Measurements from ENCODE around the gene ADK.
"Not testable (repeated sequence)": the region's sequence is repeated elsewhere in the genome, so short reads cannot be mapped to it uniquely, and the experiment has no call there.

The ADK gene

GRCh38 chr10:74179111-74179710 lies 28.2 kb downstream of the ADK start:
- DNase-seq (ENCODE audit: low read depth) = peak; percentile 42

DNA sequence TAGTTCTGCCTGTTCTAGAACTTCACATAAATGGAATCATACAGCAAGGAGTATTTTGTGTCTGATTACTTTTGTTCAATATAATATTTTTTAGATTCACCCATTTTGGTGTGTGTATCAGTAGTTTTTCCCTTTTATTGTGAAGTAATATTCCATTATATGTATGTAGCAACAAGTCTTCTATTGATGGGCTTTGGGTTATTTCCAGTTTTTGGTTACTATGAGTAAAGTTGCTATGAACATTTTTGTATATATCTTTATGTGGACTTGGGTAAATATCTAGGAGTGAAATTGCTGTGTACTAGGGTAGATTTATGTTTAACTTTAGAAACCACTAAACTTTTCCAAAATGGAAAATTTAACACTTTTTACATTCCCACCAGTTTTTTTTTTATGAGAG lies 35.7 kb downstream of the ADK start:
- peak; percentile 27 for DNase-seq (ENCODE audit: low read depth)

- peak; percentile 6 for DNase-seq (ENCODE audit: low read depth)
These were observed 36.2 kb downstream of the ADK start for GRCh38 chr10:74187237-74187636.

GRCh38 chr10:74188617-74189016 lies 37.6 kb downstream of the ADK start:
- not testable (repeated sequence) for DNase-seq (ENCODE audit: low read depth)

DNA sequence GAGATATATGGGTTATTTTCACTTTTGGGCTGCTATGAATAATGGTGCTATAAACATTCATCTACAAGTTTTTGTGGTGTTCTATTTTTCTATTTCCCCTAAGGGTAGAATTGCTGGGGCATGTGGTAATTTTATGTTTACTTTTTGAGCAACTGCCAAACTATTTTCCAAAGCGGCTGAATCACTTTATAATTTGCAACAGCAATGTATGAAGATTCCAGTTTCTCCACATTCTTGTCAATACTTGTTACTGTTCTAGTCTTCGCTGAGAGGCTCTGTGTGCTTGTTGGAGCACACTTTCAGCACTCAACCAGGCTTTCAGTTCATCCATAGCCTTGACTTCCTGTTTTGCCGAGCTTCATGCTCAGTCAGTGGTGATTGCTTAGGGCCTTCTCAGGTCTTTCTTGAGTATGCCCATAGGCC lies 39.0 kb downstream of the ADK start:
- DNase-seq (ENCODE audit: low read depth) = peak; percentile 98

GRCh38 chr10:74190494-74190893 lies 39.5 kb downstream of the ADK start:
- DNase-seq (ENCODE audit: low read depth) = peak; percentile 82

DNA sequence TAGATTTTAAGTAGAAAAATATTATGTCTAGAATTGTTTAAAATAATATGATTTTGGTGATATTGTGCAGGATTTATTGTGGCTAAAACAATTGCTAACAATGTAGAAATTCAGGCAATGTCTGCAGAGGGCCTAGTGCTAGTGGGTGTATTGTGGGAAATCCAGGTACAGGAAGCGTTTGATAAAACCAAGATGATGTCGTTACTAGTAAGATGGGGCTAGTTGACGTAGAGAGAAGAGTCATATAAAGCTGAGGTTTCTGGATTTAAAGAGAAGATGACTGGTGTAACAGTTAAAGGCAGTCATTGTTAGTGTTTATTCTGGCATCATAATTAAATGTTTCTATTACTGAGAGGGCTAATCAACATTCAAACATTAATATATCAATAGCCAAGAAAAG lies 43.5 kb downstream of the ADK start:
- peak; percentile 34 for DNase-seq (ENCODE audit: low read depth)

DNA sequence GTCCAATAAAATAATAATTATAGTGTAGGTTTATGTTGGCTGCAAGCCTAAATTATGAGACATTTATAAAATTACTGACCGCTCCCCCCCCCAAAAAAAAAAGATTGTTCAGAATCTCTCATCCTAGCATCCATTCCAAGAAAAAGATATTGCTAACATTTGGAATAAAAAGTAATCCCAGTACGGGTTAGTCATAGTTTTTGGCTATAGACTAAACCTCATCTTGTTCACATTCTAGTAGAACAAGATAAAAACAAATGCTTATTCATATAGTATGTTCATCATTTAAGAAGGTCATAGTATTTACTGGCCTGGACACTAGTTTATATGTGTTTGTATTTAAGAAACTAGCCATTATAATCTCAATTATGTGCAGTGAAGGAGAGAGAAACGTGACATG lies 44.0 kb downstream of the ADK start:
- DNase-seq (ENCODE audit: low read depth) = peak; percentile 24

DNA sequence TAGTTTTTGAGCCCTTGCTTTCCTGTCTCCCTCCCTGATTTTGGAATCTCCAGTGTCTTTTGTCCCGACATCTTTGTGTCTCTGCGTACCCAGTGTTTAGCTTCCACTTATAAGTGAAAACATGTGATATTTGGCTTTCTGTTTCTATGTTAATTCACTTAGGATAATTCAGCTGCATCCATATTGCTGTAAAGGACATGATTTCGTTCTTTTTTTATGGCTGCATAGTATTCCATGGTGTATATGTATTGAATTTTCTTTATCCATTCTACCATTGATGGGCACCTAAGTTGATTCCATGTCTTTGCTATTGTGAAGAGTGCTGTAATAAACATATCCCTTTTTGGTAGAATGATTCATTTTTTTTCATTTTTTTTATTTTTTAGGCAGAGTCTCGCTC lies 48.3 kb downstream of the ADK start:
- DNase-seq (ENCODE audit: low read depth) = no peak

GRCh38 chr10:74202356-74202755 lies 51.3 kb downstream of the ADK start:
- no peak for DNase-seq (ENCODE audit: low read depth)

DNA sequence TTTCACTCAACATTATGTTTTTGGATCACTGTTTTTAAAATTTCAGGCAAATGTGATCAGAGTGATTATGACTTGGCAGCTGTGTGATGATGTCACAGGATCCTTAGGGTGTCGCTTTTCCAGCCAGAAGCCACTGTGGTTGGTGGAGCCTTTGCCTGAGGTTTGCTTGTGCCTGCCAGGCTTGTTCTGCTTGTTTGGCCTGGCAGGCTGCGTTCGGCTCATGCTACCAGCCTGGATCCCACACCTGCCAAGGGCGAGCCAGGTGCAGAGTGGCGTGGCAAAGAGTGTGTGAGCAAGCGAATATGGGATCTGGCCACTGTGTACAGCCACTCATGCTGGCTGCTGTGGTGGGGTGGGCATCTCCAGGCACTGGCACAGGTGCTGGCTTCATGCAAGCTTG lies 55.7 kb downstream of the ADK start:
- no peak for DNase-seq (ENCODE audit: low read depth)

- DNase-seq (ENCODE audit: low read depth) = no peak
These were observed 56.9 kb downstream of the ADK start for GRCh38 chr10:74207691-74208480.

DNA sequence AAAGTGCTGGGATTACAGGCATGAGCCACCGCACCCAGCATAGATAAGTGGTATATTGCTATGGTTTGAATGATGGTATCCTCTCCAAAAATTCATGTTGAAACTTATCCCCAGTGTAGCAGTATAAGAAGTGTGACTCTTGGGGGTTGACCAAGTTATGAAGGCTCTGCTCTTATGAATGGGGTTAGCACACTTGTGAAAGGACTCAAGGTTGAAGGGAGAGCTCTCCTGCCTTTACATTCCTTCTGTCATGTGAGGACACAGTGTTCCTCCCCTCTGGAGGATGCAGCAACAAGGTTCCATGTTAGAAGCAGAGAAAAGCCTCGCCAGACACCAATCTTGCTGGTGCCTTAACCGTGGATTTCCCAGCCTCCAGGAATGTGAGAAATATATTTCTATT lies 58.0 kb downstream of the ADK start:
- no peak for DNase-seq (ENCODE audit: low read depth)

- no peak for DNase-seq (ENCODE audit: low read depth)
These were observed 62.0 kb downstream of the ADK start for GRCh38 chr10:74213019-74213418.

DNA sequence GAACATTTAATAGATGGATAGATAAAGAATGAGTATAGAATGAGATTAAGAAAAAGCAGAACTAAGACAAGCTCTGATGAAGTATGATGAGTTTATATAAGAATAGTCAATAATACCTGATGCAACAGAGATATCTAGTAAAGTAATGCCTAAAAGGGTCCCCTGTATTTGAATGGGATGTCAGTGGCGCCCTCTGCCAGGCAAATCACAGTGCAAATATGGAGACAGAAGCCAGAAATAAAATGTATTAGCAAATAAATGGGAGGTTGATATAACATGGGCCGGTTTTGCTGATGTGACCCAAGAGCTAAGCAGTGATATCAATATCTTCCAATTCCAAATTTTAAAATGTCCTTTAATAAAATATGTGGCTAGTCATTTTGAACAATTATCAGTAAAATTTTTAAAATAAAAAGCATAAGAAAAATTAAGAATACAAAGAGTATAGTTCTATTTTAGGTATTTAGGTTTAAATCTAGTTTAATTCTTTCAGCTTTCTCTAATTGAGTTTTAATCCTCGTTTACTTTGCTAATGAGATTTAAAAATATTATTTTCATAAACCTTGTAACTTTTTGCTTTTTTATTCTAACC lies 62.6 kb downstream of the ADK start:
- peak; percentile 66 for DNase-seq (ENCODE audit: low read depth)

DNA sequence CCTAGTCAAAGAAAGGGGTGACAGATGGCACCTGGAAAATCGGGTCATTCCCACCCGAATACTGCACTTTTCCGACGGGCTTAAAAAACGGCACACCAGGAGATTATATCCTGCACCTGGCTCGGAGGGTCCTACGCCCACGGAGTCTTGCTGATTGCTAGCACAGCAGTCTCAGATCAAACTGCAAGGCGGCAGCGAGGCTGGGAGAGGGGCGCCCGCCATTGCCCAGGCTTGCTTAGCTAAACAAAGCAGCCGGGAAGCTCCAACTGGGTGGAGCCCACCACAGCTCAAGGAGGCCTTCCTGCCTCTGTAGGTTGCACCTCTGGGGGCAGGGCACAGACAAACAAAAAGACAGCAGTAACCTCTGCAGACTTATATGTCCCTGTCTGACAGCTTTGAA lies 66.1 kb downstream of the ADK start:
- not testable (repeated sequence) for DNase-seq (ENCODE audit: low read depth)

DNA sequence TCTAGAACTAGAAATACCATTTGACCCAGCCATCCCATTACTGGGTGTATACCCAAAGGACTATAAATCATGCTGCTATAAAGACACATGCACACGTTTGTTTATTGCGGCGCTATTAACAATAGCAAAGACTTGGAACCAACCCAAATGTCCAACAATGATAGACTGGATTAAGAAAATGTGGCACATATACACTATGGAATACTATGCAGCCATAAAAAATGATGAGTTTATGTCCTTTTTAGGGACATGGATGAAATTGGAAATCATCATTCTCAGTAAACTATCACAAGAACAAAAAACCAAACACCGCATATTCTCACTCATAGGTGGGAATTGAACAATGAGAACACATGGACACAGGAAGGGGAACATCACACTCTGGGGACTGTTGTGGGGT lies 71.4 kb downstream of the ADK start:
- not testable (repeated sequence) for DNase-seq (ENCODE audit: low read depth)

GRCh38 chr10:74223755-74224529 lies 72.9 kb downstream of the ADK start:
- DNase-seq (ENCODE audit: low read depth) = peak; percentile 80

GRCh38 chr10:74227697-74228424 lies 76.8 kb downstream of the ADK start:
- DNase-seq (ENCODE audit: low read depth) = peak; percentile 75

GRCh38 chr10:74231375-74231774 lies 80.4 kb downstream of the ADK start:
- DNase-seq (ENCODE audit: low read depth) = peak; percentile 59

DNA sequence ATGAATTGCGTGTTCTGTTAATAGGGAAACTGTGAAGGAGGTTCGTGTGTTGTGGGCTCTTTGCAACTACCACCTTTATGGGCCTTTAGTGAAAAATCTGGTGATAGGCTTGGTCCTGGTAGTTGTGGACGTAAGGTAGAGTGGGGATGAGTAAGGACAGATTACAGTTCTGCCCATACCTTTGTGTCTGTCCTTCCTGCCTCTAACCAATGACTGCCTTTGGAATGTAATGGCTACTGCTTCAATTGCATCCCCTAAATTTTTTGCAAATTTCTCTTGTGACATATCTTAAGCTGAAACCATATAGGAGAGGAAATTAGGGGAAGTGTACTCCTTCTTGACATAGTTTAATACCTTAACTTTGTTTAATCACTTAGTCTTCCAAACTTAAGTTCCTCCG lies 82.3 kb downstream of the ADK start:
- DNase-seq (ENCODE audit: low read depth) = no peak

GRCh38 chr10:74234569-74234968 lies 83.5 kb downstream of the ADK start:
- DNase-seq (ENCODE audit: low read depth) = no peak

Data from EH (cell line).